B cell (primary cell): Measurements from ENCODE around the gene CATSPERB. TPM values are rescaled to one million over a fixed set of nuclear protein-coding genes. Genes with fewer than 3 reads are reported as not detected.
"Not testable (repeated sequence)": the region's sequence is repeated elsewhere in the genome, so short reads cannot be mapped to it uniquely, and the experiment has no call there.

Experiments used
- ATAC-seq: fragments of 200-7000 bp; cut with Tn5 transposase; one replicate; pipeline ENCODE4 v1.10.0; 2021; ENCODE audit warnings: low read depth, mild to moderate bottlenecking, moderate number of reproducible peaks, moderate library complexity
- CTCF ChIA-PET: fragments of 350-600 bp; sonication (Branson Sonifier 250); formaldehyde crosslinking; loops from one replicate; lab custom pipeline; 2021; ENCODE audit warnings: antibody characterized with exemption, inconsistent platforms; lab: Charles Lee
- POLR2A ChIA-PET: fragments of 350-600 bp; sonication (Branson Sonifier 250); formaldehyde crosslinking; loops from one replicate; lab custom pipeline; 2021; ENCODE audit warnings: antibody characterized with exemption; lab: Charles Lee
- DNase-seq: peaks from one replicate; pipeline ENCODE4 v3.0.0; 2013
- H2AFZ ChIP-seq: 2 replicates; pipeline ENCODE4 v1.6.1; 2012; ENCODE audit warnings: mild to moderate bottlenecking, low read depth, low read length; ENCODE audit not compliant: insufficient read depth, poor library complexity, severe bottlenecking
- H3K27ac ChIP-seq, 2 donors: 1 replicate in 1 of 2; 2 replicates in 1 of 2; pipeline ENCODE4 v1.5.1; 2012 to 2013; ENCODE audit warnings: low read length in 2 of 2, mild to moderate bottlenecking in 2 of 2, moderate library complexity in 1 of 2
- H3K27me3 ChIP-seq, 4 experiments: fragments of 200-600 bp in 1 of 4; sonication (generic) in 1 of 4; replicated peaks in 1 of 4; 1 replicate in 2 of 4; 2 replicates in 2 of 4; pipeline versions ENCODE4 v1.6.1 to v1.7.0; 2013 to 2016; ENCODE audit warnings: low read length in 3 of 4, mild to moderate bottlenecking in 2 of 4, mixed read lengths in 1 of 4, moderate library complexity in 1 of 4; ENCODE audit not compliant: insufficient read depth in 4 of 4, control insufficient read depth in 3 of 4; ENCODE audit errors: control extremely low read depth in 1 of 4
- H3K36me3 ChIP-seq, 2 experiments: replicated peaks in 1 of 2; 1 replicate in 1 of 2; 2 replicates in 1 of 2; pipeline versions ENCODE4 v1.6.1 to v1.7.1; 2013; ENCODE audit warnings: low read length in 1 of 2; ENCODE audit not compliant: insufficient read depth in 2 of 2, control insufficient read depth in 1 of 2; ENCODE audit errors: control extremely low read depth in 1 of 2, extremely low read depth in 1 of 2
- H3K4me1 ChIP-seq, 2 donors: fragments of 200-600 bp in 1 of 2; sonication (generic) in 1 of 2; 1 replicate in 1 of 2; 2 replicates in 1 of 2; pipeline versions ENCODE4 v1.5.1 to v1.6.1; 2013 to 2017; ENCODE audit warnings: low read length in 2 of 2; ENCODE audit not compliant: control insufficient read depth in 2 of 2, insufficient read depth in 2 of 2
- H3K4me2 ChIP-seq: replicated peaks from 2 replicates; pipeline ENCODE3; 2012; ENCODE audit warnings: mild to moderate bottlenecking, low read depth, low read length; ENCODE audit not compliant: poor library complexity, severe bottlenecking
- H3K4me3 ChIP-seq, 5 experiments: fragments of 200-600 bp in 1 of 5; sonication (generic) in 1 of 5; 1 replicate in 3 of 5; 2 replicates in 2 of 5; pipeline versions ENCODE4 v1.5.1 to v1.7.0; 2011 to 2016; ENCODE audit warnings: low read length in 4 of 5, mild to moderate bottlenecking in 4 of 5, low read depth in 2 of 5, control low read depth in 1 of 5, moderate library complexity in 1 of 5; ENCODE audit not compliant: insufficient read depth in 1 of 5; ENCODE audit errors: control extremely low read depth in 1 of 5, extremely low read depth in 1 of 5
- H3K79me2 ChIP-seq: fragments of 200-600 bp; sonication (generic); one replicate; pipeline ENCODE4 v1.6.0; 2016; ENCODE audit warnings: low read length; ENCODE audit not compliant: control insufficient read depth, insufficient read depth
- H3K9ac ChIP-seq: fragments of 200-600 bp; sonication (generic); 2 replicates; pipeline ENCODE4 v1.6.1; 2017; ENCODE audit warnings: mild to moderate bottlenecking, low read length, moderate library complexity
- H3K9me3 ChIP-seq, 3 donors: one replicate each; pipeline versions ENCODE4 v1.6.1 to v1.7.1; 2013; ENCODE audit warnings: low read length in 2 of 3; ENCODE audit not compliant: control insufficient read depth in 2 of 3, insufficient read depth in 1 of 3; ENCODE audit errors: control extremely low read depth in 1 of 3
- H4K20me1 ChIP-seq: 2 replicates; pipeline ENCODE4 v1.6.0; 2012; ENCODE audit warnings: mild to moderate bottlenecking, low read length; ENCODE audit not compliant: insufficient read depth, control insufficient read depth, poor library complexity, severe bottlenecking
- H3K27ac Mint-ChIP-seq: one replicate; pipeline ENCODE4 v1.8.0; 2021; ENCODE audit warnings: mixed read lengths
- H3K27me3 Mint-ChIP-seq: one replicate; pipeline ENCODE4 v1.8.0; 2021; ENCODE audit warnings: mixed read lengths
- H3K4me1 Mint-ChIP-seq: one replicate; pipeline ENCODE4 v1.8.0; 2021; ENCODE audit warnings: mixed read lengths
- H3K4me3 Mint-ChIP-seq: one replicate; pipeline ENCODE4 v1.8.0; 2021; ENCODE audit warnings: mixed read lengths
- H3K9me3 Mint-ChIP-seq: one replicate; pipeline ENCODE4 v1.8.0; 2022; ENCODE audit warnings: mixed read lengths; ENCODE audit not compliant: insufficient read depth
- EZH2 ChIP-seq: IDR thresholded peaks from 2 replicates; pipeline ENCODE4 v1.6.1; 2012; ENCODE audit warnings: borderline replicate concordance, low read depth, mild to moderate bottlenecking, moderate library complexity, low read length; ENCODE audit not compliant: insufficient read depth, poor library complexity, severe bottlenecking
- WGBS: methylation state at CpG from one replicate; pipeline ENCODE4 v1.1.5; 2013; ENCODE audit warnings: missing lambda C conversion rate; ENCODE audit not compliant: insufficient coverage; 5-methylcytosine and 5-hydroxymethylcytosine counted together
- intact Hi-C: fragments of 100-400 bp; cut with micrococcal nuclease; formaldehyde crosslinking; loops from one replicate; pipeline ENCODE4 v1.10.0; 2022
- polyA plus RNA-seq: library from polyadenylated mRNA; depleted of rRNA; stranded (reverse); fragments of >200 nt; gene quantifications from 2 replicates; pipeline ENCODE4 v1.2.3, GENCODE V29; 2012
- total RNA-seq, 2 donors: library from RNA; stranded (reverse); fragments of 120-200 nt in 1 of 2; gene quantifications; 1 replicate in 1 of 2; 2 replicates in 1 of 2; pipeline versions ENCODE4 v1.2.3 to v1.2.4, GENCODE V29; 2013 to 2022
- TF ChIP-seq, protein P1 (sequence below): fragments of 200-600 bp; IDR thresholded peaks from one replicate; pipeline ENCODE4 v1.8.0; 2022; ENCODE audit warnings: antibody characterized with exemption, mild to moderate bottlenecking

Gene CATSPERB
- total and polyA plus RNA-seq, 2 donors (not counting 1 experiment from before 2014, with no cell fraction given), result 0.12 to 0.18 TPM

- ATAC-seq (no peak), DNase-seq (no peak)
- Mint-ChIP-seq H3K27ac (no peak overlapping the region), H3K4me1 (no peaks in the 10 kb centered on the region), H3K9me3 (peaks cover 2% of the 10 kb centered on the region), H3K4me3 (no peak overlapping the region), H3K27me3 (peaks cover 23% of the 10 kb centered on the region)
- WGBS, result no CpG with 5 or more reads among the region's 4 CpGs
- no peak overlapping the region for H3K4me2 ChIP-seq
- ChIA-PET CTCF (interaction anchor here (0.7 kb wide), 1 partner anchor 10 kb away, joined by 3 read pairs; no protein-coding TSS in a partner anchor), POLR2A (no interaction called here)
- no peaks in the 10 kb centered on the region for H4K20me1 ChIP-seq
- peaks cover 0 to 9% (median 6%) of the 10 kb centered on the region in 3 donors for H3K9me3 ChIP-seq
- H3K4me1 ChIP-seq, result no peaks in the 10 kb centered on the region
- no peaks in the 10 kb centered on the region for H3K36me3 ChIP-seq
- no peak overlapping the region for H2AFZ ChIP-seq
- intact Hi-C loops, result no loop called here
- no peak for TF ChIP-seq EZH2
- TF ChIP-seq, protein P1, sequence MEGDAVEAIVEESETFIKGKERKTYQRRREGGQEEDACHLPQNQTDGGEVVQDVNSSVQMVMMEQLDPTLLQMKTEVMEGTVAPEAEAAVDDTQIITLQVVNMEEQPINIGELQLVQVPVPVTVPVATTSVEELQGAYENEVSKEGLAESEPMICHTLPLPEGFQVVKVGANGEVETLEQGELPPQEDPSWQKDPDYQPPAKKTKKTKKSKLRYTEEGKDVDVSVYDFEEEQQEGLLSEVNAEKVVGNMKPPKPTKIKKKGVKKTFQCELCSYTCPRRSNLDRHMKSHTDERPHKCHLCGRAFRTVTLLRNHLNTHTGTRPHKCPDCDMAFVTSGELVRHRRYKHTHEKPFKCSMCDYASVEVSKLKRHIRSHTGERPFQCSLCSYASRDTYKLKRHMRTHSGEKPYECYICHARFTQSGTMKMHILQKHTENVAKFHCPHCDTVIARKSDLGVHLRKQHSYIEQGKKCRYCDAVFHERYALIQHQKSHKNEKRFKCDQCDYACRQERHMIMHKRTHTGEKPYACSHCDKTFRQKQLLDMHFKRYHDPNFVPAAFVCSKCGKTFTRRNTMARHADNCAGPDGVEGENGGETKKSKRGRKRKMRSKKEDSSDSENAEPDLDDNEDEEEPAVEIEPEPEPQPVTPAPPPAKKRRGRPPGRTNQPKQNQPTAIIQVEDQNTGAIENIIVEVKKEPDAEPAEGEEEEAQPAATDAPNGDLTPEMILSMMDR, result no peak
- H3K4me3 ChIP-seq, result no peak overlapping the region
- H3K27me3 ChIP-seq, result peaks cover 0 to 6% (median 0%) of the 10 kb centered on the region in 4 experiments
- H3K9ac ChIP-seq, result no peak overlapping the region
- H3K27ac ChIP-seq, result no peak overlapping the region
- H3K79me2 ChIP-seq, result no peaks in the 10 kb centered on the region
Measured at GRCh38 chr14:91599994-91600393, 131.9 kb downstream of the CATSPERB start.

- DNase-seq (no peak), ATAC-seq (no peak)
- TF ChIP-seq EZH2, result no peak
- TF ChIP-seq, protein P1, result no peak
- Histone ChIP-seq H3K9ac (no peak overlapping the region), H3K36me3 (no peaks in the 10 kb centered on the region), H3K27me3 (peaks cover 0 to 6% (median 0%) of the 10 kb centered on the region in 4 experiments), H2AFZ (no peak overlapping the region), H3K27ac (no peak overlapping the region), H3K4me1 (no peaks in the 10 kb centered on the region), H3K4me2 (no peak overlapping the region), H4K20me1 (no peaks in the 10 kb centered on the region), H3K9me3 (peaks cover 1 to 13% (median 6%) of the 10 kb centered on the region in 3 donors), H3K4me3 (no peak overlapping the region), H3K79me2 (no peaks in the 10 kb centered on the region)
- Mint-ChIP-seq H3K27ac (no peak overlapping the region), H3K9me3 (peaks cover 2% of the 10 kb centered on the region), H3K4me1 (no peaks in the 10 kb centered on the region), H3K4me3 (no peak overlapping the region), H3K27me3 (peaks cover 16% of the 10 kb centered on the region)
- ChIA-PET CTCF (no interaction called here), POLR2A (no interaction called here)
- intact Hi-C loops, result no loop called here
- WGBS, result 100% methylated on average over 1 of the region's 1 CpG
Measured at GRCh38 chr14:91595736-91596135, 136.2 kb downstream of the CATSPERB start.

GRCh38 chr14:91593957-91594356, 137.9 kb downstream of the CATSPERB start:
- H4K20me1 ChIP-seq, DNase-seq, H3K27me3 ChIP-seq, H3K9me3 Mint-ChIP-seq, H2AFZ ChIP-seq, H3K4me3 ChIP-seq, H3K36me3 ChIP-seq, CTCF ChIA-PET, H3K4me1 ChIP-seq, ATAC-seq, H3K27ac ChIP-seq, H3K27me3 Mint-ChIP-seq, H3K4me1 Mint-ChIP-seq, H3K4me2 ChIP-seq, H3K27ac Mint-ChIP-seq, H3K9ac ChIP-seq, POLR2A ChIA-PET, H3K79me2 ChIP-seq, H3K4me3 Mint-ChIP-seq, intact Hi-C loops: not testable (repeated sequence)
- no CpG with 5 or more reads among the region's 2 CpGs for WGBS
- H3K9me3 ChIP-seq, result peaks cover 1 to 13% (median 6%) of the 10 kb centered on the region in 3 donors
